ENCODE measurements around the gene SORCS2. TPM values are rescaled to one million over a fixed set of nuclear protein-coding genes. Genes with fewer than 3 reads are reported as not detected.

The SORCS2 gene
- total RNA-seq, 1 donor from 2014 or later = 1.7 TPM

DNA sequence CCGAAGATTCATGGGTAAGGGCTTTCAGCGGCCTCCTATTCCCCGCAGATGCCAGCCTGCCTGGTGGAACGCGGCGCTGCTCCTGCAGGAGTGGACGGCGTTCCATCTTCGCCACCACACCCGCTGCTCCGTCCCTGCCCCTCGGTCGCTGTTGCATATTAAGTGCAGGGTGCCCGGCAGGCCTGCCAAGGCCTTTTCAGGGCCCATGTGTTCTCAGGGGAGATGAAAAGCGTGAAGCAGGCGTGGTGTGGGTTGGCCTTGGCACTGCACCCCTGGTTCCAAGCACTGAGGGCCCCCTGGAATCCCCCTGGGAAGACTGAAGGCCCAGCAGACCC lies 52.0 kb downstream of the SORCS2 start:
- no peak for DNase-seq (ENCODE audit: low spot score)

DNA sequence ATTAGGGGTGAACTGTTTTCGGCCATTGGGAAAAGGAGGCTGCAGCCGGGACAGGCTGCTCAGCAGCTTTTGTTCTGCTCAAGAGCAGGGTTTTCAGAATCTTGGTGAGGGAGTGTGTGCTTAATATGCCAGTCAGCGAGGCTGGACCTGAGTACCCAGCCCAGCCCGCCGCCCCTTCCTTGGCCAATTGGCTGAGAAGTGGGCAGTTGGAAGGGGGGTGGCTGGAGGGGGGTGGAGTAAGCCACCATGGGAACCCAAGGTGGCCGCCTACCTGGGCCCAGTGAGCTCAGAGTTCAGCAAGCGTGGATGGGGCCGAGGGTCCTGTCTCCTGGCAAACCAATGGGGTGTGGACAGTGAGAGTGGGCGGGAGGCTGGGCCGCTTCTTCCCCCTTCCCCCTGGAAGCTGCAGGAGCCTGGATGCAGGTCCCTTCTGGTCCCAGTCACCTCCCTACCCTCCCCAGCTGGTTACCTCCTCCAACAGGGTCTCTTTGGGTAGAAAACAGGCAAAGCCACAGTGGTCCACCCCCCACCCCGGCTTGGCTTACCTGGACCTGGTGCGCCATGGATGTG lies 52.5 kb downstream of the SORCS2 start:
- no peak for DNase-seq (ENCODE audit: low spot score)

DNA sequence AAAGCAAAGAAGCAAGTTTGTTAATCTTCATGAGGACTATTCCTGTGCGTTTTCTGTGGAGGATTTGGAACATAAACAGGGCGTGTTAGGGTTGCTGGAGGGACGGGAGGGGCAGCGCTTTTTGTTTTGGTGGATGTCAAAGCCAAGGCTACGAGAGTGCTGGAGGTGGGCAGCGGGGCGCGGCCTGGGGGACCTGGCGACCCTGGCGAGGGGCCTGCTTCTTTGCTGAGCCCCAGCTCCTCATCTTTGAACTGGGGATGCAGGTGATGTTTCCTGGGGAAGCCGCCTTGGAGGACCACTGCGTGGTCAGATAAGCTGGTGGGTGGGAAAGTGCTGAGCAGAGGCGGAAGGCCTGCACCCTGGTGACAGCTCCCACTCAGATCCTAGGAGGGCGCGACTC lies 55.2 kb downstream of the SORCS2 start:
- no peak for DNase-seq (ENCODE audit: low spot score)

DNA sequence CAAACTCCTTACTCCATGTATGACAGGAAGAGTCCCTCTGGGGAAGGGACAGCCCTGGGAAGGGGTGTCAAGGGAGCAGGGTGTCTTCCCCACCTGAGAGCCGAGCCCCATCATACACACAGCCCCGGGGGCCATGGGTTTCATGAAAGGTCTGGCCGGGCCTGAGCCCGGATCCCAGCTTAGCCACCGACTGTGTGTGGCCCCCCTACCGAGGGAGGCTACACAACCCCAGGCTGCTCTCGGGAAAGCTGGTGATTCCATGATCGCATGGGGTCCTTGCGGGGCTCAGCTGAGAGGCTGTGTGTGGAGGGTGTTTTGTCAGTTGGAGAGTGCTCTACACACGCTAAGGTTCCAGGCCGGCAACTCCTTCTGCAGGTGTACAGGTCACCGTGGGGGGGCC lies 55.6 kb downstream of the SORCS2 start:
- DNase-seq (ENCODE audit: low spot score) = no peak

DNA sequence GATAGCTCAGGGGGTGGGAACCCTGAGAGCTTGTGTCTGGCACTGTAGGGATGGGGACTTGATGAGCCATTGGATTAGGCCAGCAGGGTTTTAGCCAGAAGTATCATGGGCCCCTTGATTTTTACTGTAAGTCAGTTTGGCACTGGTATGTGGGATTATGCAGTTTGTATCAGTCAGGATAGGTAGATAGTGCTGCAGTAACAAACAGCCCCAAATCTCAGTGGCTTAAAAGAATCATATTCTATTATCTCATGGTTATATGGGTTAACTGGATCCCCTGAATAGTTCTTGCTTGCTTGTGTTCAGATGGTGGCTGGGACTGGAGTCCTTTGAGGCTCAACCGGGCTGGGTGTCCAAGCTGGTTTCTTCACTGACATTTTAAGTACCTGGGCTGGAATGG lies 56.5 kb downstream of the SORCS2 start:
- DNase-seq (ENCODE audit: low spot score) = no peak

DNA sequence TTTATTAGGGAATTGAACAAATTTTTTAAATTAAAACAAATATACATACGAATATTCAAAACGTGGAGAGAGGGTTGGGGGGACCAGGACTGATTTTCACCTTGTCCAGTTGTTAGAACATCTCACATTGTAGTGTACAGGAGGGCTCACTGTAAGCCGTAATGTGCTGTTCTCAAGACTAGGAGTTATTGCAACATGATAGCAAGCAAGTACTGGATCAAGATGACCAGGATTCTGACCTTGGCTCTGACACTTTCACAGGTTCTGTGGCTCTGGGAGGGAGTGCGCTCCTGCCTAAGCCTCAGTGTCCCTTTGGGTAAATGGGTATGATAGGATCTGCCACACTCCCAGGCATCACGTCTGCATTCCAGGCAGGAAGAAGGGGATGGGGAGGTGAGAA lies 59.0 kb downstream of the SORCS2 start:
- no peak for DNase-seq (ENCODE audit: low spot score)

DNA sequence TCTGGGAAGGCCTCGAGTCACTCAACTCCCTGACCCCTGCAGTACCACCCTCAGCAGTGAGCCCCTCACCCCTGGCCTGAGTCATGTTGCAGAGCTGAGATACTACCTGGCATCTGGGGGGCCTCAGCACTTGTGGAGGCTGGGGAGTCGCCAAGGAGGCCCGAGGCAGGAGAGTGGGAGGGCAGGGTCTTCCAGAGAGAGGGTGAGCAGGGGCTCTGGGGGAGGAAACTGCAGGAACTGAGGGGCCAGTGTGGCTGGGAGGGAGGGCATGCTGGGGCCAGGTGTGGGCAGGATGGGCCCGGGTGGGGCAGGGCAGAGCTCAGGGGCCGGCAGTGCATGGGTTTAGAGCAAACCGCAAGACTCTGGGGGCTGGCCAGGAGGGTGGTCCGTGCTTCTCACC lies 59.7 kb downstream of the SORCS2 start:
- no peak for DNase-seq (ENCODE audit: low spot score)

DNA sequence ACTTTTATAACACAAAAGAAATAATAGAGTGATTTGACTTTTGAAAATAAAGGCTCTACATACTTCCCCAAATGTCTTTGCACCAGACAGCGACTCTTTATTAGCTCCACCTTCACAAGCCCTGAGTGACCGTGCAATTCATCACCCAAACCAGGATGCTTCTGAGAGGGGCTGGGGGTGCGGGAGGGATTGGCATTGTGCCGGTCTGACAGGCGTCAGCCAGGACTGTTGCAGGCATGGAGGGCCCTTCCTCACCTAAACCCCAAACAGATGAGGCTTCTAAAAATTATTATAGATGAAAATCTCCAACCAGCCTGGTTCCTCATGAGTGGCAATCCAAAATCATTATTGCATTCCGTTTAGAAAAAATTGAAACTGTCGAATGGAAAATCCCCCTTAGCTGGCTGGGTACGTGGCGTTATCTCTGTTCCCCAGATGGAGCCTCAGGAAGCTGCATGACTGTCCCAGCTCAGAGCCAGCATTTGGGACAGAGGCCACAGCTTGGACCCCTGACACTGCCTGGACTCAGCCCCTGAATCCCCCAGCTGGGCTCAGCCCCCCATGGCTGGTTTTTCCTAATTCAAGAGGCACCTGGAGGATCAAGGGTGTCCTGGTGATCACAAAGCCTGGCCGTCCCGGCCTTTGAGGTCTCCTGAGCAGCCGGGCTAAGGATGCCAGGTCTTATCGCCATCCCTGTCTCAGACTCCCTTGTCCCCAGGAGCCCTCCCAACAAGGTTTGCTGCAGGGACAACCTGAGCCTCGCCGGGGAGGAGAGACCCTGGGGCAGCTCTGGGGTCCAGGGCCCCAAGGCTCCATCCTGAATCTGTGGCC lies 60.4 kb downstream of the SORCS2 start:
- DNase-seq (ENCODE audit: low spot score) = no peak

DNA sequence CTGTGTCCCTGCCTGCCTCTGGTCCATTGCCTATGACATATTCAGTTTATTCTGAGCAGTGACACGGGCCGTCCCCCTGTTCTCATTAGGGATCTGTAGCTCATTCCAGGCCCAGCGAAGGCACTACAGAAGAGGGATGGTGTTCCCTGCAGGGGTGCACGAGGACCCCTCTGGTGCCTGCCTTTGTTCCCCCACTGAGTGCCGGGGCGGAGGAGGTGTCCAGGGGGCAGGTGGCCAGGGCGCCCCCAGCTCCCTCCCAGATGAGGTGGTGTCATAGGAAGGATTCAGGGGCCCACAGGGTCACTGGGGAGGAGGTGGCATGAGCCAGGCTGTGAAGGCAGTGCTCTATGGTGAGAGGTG lies 61.0 kb downstream of the SORCS2 start:
- DNase-seq (ENCODE audit: low spot score) = no peak

DNA sequence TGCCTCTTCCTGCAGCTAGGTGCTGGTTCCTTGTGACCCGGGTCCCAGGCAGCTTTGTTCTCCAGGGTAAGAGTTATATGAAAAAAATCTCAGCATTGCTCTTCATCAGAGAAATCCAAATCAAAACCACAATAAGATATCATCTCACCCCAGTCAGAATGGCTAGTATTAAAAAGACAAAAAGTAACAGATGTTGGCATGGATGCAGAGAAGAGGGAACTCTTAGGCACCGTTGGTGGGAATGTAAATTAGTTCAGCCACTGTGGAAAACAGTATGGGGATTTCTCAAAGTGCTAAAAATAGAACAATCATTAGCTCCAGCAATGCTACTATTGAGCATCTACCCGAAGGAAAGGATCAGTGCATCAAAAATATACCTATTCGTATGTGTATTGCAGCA lies 61.5 kb downstream of the SORCS2 start:
- no peak for DNase-seq (ENCODE audit: low spot score)

DNA sequence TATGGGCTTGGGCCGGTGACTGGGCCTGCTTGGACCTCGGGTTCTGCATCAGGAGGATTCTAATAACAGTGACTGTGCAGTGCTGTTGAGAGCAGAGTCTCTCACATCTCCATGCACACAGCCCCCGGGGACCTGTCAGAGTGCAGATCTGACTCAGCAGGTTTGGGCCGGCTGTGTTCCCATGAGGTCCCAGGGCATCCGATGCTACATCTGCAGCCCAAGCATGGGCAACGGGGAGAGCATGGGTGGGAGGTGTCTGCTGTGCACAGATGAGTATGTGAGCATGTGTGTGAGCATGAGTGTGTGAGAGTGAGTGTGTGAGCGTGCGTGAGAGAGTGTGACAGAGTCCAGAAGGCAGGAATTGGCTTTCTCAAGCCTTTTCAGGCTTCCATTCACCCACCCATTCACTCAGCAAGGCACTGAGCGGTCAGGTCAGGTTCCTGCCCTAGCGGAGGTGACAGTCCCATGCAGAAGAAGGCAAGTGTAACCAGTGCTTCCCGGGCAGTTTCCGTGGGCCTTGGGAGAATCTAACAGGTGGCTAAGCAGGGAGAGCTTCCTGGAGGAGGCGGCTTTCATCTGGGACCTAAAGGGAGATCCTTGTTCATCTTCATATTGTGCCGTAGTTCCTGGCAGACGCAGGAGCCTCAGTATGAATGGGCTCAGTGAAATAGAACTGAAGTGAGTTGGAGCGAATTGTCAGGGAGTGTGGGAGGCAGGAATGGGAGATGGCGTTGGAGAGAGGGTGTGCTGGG lies 62.6 kb downstream of the SORCS2 start:
- no peak for DNase-seq (ENCODE audit: low spot score)

DNA sequence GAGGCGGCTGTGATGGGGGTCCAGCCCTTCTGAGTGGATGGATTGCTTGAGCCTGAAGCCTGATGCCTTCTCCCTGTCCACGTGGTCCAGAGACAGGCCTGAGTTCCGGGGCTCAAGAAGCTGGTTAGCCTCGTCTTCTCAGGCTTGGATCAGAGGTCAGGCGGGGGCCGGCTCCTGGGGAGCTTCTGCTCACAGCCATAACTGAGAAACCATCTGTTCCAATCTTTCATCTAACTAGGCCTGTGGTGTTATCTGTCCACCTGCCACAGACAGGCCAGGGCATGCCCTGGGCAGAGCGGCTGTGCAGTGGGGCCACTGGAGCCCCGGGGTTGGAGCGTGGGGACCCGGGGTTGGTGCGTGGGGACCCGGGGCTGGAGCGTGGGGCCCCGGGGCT lies 63.1 kb downstream of the SORCS2 start:
- DNase-seq (ENCODE audit: low spot score) = no peak

DNA sequence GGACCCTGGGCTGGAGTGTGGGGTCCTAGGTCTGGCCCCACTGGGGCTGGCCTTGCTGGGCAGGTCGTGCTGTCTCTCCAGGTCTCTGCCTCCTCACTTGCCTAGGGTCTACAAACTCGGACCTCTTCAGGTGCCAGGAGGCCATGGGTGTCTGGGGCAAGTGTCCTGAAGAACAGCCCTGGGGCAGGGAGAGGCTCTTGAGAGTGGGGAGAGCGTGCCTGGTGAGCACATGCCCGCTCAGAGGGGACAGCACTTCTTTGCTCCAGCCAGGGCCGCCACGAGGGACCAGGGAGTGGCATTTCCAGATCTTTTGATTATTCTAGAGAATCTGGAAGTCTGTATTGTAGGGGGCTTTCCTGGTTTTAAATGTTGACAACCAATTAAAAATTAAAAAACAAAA lies 63.7 kb downstream of the SORCS2 start:
- no peak for DNase-seq (ENCODE audit: low spot score)

DNA sequence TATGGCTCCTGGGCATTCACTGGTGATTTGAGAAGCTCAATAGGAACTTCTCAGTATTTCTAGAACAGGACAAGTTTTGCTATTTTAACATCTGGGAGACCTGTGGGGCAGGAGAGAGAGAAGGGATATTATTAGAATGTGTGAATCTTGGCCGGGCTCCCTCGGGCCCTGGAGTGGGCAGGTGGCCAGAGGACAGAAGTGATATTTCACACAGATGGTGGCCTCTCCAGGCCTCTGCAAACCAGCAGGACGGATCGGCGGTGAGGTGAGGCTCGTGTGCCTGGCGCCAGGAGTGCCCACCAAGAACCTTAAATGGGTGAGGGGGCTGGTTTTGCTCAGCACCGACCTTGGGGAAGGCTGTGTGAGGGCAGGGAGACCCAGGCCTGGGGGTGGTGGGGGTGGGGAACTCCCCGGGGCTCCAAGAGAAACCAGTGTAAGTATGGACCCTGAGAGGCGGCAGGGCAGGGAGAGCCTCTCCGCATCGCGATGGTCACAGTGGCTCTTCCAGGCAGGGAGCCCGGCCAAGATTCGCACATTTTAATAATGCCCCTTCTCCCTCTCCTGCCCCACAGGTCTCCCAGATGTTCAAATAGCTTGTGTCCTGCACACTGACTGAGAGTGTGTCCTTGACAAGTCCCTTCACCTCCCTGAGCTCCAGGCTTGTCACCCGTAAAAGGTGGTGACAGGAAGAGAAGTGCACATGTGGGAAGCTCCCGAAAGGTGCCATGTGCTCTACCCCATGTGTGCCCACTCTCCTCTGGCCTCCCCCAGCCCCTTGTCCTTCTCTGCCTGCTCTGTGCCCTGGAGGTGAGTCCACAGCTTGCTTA lies 64.9 kb downstream of the SORCS2 start:
- no peak for DNase-seq (ENCODE audit: low spot score)

DNA sequence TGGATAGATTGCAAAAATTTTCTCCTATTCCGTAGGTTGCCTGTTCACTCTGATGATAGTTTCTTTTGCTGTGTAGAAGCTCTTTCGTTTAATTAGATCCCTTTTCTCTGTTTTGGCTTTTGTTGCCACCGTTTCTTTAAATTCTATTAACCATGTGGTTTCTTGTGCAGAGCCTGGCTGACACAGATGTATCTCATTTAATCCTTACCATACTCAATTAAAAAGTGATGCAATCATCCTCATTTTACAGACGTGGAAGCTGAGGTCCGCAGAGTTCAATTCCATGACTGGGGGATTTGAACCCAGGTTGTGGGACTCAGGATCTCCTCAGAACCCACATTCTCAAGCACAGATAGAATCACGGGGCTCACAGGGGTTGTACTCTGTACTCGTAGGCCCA lies 66.7 kb downstream of the SORCS2 start:
- no peak for DNase-seq (ENCODE audit: low spot score)

DNA sequence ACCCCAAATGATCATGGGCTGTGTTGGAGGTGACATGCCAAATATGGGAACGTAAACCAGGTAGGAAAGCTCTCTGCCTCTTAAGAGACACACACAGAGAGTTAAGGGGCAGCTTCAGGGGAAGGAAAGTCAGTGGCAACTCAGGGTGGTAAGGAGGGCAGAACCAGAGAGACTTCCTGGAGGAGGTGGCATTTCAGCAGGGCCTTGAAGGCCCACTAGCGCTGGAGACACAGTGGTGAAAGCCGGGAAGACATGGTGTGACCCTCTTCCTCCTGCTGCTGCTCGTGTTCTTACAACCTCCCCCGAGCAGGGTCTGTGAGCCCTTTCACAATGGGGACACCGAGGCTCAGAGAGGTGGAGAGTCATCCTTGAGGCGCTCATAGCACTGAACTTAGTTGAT lies 68.2 kb downstream of the SORCS2 start:
- DNase-seq (ENCODE audit: low spot score) = no peak

DNA sequence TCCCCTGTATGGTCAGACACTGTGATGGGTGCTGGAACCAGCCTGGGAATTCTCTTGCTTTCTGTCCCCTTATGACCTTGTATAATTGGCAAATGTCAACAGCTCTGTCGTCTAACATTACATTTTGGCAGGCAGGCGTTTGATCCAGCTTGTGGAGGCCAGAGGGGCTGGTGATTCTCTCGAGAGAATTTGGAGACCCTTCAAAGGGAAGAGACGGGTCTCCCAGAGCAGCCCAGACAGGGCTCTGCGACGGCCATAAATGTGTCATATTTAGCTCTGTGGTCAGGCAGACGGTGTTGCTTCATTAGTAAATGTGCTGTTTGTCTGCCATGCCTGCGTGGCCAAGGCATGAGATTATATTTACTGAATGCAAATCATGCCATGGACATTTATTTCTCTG lies 68.7 kb downstream of the SORCS2 start:
- DNase-seq (ENCODE audit: low spot score) = no peak

DNA sequence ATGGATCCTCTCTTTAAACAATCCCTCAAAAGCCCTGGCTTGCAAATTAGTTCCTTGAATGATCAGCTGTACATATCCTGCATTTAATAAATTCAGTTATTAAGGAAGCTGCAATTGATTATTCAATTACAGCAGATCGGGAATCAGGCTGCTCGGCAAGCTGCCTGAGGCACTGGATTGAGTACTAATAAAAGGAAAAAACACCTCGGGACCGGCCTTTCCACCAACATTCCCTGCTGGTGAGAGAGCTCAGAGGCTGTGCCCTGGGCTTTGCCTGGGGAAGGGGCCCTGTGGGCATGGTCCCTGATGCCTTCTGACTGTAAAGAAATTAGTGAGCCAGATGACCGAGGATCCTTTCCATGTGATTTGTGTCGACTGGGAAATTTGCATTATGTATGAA lies 69.2 kb downstream of the SORCS2 start:
- no peak for DNase-seq (ENCODE audit: low spot score)

DNA sequence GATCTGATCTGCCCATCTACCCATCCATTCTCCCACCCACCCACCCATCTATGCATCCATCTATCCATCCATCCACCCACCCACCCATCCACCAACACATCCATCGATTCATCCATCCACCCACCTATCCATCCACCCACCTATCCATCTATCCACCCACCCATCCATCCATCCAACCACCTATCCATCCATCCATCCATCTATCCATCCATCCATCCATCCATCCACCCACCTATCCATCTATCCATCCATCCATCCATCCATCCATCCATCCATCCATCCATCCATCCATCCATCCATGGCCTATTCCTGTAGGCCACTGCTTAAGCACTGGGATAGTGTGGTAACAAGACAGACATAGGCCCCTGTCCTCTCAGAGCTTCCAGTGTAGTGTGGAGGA lies 69.8 kb downstream of the SORCS2 start:
- DNase-seq (ENCODE audit: low spot score) = no peak

DNA sequence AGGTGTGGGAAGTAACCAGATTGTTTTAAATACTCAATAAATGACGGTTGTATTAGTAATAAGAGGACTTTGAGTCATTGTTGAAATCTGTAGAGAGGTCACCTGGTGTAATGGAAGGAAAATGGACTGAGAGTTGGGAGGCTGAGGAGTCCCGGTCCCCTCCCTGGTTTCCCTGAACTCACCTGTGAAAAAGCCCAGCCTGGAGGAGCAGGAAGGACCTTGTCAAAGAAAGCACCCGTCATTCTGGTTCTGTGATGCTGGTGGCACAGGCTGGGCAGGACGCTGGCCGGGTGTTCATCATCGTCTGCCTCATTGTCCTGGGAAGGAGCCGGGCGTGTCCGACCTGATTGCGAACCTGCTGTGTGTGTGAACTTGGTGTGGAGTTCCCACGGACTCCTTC lies 70.8 kb downstream of the SORCS2 start:
- DNase-seq (ENCODE audit: low spot score) = no peak

DNA sequence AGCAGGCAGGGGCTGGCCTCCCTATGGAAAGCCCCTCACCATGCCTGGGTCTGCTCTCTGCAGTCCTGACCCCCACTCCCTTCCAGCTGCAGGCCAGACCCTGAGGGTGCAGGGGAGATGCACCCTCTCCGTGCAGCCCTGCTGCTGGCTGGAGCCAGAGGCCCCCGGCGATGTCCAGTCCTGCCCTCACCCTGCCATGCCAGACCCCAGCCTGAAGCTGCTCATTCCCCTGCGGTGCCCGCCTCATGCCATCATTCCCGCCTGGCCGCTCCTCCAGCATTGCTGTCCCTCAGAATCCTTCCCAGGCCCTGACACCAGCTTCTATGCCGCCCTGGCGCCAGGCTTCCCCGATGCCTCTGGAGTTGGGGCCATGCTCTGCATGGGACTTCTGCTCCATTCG lies 72.4 kb downstream of the SORCS2 start:
- DNase-seq (ENCODE audit: low spot score) = no peak

DNA sequence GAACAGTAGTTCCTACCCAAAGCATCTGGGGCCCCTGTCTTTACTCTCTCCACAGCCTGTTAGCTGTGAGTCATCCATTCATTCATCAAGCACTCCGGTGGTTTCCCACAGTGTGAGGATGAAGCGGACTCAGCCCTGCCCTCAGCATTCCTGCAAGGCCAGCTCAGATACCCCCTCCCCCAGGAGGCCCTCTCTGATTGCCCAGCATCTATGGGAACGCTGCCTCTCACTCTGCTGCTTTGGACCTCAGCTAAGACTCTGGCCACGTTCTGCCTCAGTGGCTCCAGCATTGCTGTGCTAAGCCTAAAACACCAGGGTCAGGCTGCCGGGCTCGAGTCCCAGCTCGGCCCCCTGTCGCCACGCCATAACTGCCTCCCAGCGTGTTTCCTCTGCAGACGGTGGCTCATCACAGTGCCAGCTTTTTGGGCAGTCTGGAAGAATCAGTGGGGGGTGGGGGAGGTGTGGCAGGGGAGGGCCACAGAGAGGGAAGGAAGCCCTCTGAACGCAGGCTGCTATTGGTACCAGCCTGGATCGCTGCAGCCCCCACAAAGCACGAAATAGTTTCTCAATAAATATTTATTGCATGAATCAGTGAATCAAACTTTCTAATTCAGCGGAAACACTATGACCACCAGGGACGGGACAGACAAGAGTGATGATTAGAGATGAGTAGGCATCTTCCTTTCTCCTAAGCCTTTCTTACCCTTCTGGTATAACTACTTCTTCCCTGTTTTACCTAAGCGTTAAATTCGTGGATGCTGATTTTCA lies 74.4 kb downstream of the SORCS2 start:
- no peak for DNase-seq (ENCODE audit: low spot score)

All from mucosa of gallbladder (tissue), 1 donor.